ENCODE data around the gene TTLL9.

GRCh38 chr20:31831771-31832306 is 38.6 kb upstream of the TTLL9 start:
- no peak for TF ChIP-seq POLR2A (IDR thresholded peaks at IDR 0.05)
- no peak for TF ChIP-seq CTCF (IDR thresholded peaks at IDR 0.05)
